Islet of Langerhans (tissue), 1 donor: Measurements from ENCODE around the gene C4orf17.

ENCODE experiments used
- FAIRE-seq: peaks from one replicate; lab custom pipeline; 2011; peaks lifted over from hg19 to GRCh38; lab: Jason Lieb, UNC

The C4orf17 gene

GRCh38 chr4:99537674-99538073 is 26.9 kb downstream of the C4orf17 start:
- FAIRE-seq = no peak

DNA sequence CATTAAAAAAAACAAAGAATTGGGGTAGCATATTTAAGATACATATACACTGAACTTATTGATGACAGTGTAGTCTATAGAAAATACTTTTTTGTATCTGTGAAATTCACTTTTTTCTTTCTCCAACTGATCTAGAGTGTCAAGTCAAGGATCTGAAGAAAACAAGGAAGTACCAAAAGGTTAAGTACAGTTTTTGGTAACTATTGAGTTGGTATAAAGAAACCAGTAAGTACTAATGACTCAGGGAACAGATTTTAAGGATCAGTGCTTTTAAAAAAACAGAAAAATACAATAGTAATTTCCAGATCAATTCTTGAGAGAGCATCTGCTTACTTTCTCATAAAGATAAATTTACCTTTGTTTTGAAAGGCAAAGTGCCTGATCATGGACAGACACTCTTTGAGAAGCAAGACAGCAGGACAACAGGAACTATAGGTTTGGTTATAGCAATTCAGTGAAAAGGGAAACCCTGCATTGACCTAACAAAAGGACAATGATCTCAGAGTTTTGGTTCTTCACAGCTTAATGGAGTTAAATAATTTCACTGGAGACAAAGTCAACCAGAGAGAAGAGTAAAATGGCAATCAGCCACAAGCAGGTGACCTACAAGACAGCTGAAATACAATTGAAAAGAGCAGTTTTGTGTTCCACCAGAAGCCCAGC is 29.6 kb downstream of the C4orf17 start:
- no peak for FAIRE-seq

GRCh38 chr4:99552872-99553271 is 42.1 kb downstream of the C4orf17 start:
- no peak for FAIRE-seq

GRCh38 chr4:99563310-99564186 is 52.7 kb downstream of the C4orf17 start, which contains the start of gene TRMT10A:
TRMT10A (minus strand) TSS chr4:99564039; CDS start chr4:99559338, 4,701 bp downstream.
- peak; percentile 85 for FAIRE-seq

DNA sequence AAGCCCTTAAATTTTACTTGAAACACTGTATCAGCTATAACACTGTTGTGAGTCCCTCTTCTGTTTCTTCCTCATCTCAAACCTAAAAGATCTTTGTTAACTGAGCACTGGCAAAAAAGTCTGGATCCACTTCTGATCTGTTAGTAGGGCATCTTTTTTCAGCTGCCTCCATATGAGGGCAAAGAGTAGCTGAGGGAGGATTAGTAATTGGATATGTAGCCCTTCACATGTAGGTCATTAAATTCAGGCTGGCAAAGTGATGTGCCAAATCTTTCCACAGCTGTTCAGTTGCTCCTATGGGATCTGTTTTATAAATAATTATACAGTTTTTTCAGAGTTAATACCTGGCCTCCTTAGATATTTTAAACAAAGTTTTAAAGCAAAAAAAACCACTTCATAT is 54.1 kb downstream of the C4orf17 start:
- FAIRE-seq = no peak

GRCh38 chr4:99571883-99572282 is 61.1 kb downstream of the C4orf17 start:
- no peak for FAIRE-seq

GRCh38 chr4:99572527-99573240 is 61.9 kb downstream of the C4orf17 start:
- no peak for FAIRE-seq

DNA sequence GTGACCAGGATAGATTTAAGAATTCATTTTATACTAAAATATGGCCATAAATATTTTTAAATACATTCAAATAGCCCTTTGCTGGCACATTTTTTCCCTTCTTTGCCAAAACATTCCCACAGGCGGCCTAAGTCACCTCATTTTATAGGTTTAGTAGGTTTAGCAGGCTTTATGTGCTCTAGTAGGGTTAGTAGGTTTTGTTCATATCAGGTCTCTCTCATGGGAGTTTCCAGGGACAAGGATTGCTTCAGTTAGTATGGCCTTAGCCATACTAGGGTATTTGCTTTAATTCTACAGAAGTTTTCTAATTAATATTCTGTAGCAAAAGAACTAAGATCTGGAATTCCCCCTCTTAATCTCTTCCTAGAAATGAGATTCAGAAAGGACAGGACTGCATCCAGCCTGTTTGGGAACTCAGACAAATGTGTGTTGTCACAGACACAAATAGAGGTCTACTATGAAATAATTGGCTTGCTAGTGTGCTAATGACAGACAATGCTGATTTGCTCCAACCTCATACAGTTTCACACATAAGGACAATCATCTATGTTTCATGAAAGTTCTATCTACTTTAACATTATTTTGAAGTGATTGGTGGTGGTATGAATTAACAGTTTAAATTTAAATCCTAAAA is 63.0 kb downstream of the C4orf17 start:
- no peak for FAIRE-seq

DNA sequence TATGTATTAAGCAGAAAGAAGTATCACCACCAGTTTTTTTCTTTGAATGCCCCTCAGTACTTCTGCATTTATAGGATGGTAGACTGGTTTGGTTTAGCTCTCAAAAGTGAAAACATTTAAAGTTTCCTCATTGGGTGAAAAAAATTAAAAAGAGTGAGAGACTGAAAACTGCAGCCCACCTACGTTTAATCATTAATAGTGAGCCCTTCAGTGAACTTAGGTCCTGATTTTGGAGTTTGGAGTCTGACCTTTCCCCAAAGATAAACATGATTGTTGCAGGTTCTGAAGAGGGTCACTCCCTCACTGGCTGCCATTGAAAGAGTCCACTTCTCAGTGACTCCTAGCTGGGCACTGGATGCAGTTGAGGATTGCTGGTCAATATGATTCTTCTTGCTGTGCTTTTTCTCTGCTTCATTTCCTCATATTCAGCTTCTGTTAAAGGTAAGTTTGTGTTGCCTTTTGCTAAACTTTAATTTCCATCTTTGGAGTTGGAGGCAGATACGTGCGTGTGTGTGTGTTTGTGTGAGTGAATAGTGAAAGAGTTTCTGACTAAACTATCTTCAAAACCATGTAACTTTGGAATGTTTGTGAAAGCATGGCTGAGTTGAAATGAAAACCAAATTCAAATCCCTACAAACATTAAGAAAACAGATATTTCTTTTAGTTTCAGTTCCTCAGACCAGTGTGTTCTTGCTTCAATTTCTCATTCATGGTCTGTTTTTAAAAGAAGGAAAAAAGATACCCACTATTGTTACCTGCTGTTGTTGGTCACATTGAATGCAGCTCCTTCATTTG is 63.9 kb downstream of the C4orf17 start, which contains the start of gene MTTP:
Gene MTTP (plus strand): TSS at position 295 of the 795 bp plus-strand sequence. CDS start 86 bp downstream, at position 381.
- no peak for FAIRE-seq

DNA sequence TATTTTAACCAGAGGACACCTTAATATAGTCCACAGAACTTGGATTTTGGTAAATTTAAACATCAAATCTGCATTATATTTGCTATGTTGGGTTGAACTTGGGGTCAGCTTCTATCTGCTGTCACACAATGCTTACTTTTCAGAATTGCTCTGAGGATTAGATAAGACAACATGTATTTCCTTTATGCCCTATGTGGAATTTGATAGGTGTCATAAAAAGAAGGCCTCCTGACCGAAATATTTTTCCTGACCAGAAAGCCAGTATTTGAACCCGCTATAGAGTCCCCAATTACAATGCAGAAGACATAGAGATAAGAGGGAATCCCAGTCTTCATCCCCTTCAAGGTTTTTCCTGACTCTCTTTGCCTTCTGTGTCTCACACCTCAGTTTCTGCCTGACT is 67.9 kb downstream of the C4orf17 start:
- no peak for FAIRE-seq

GRCh38 chr4:99585516-99585915 is 74.7 kb downstream of the C4orf17 start:
- no peak for FAIRE-seq

DNA sequence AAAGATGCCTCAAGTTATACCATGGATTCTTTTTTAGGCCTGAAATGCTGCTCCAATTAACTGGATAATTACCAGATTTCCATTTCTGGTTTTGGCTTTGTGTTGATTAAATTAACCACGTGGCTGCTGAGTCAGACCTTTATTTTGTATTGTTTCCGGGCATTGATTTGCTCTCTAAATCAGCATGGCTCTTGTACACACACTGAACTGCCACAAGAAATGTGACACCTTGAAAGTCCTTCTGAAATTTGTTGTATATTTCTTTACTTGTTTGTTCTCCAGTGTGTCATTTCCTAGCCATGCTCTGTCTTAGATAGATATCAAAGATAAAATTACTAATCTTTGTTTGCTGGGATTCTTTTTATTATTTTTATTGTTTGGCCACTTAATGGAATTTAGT is 75.5 kb downstream of the C4orf17 start:
- FAIRE-seq = no peak

DNA sequence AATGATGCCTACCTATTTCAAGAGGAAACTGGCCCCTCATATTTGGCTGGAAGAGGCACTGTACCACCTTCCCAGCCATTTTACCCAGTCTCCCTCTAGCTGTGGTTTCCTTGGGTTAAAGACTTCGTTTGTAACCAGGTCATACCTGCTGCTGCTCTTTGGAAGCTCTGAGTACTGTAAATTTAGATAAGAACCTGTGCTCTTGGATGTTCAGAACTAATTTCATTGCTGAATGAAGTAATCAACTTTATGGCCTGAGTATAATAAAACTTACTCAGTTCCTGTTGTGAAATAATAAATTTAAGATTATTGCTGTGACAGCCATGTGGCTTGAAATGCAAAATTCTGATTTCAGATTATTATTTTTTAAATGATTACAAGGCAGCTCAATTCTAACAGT is 76.0 kb downstream of the C4orf17 start:
- FAIRE-seq = no peak

- FAIRE-seq = no peak
Observed at GRCh38 chr4:99587309-99587708, 76.5 kb downstream of the C4orf17 start.

GRCh38 chr4:99587803-99588202 is 77.0 kb downstream of the C4orf17 start:
- FAIRE-seq = no peak

GRCh38 chr4:99591757-99592156 is 80.9 kb downstream of the C4orf17 start:
- no peak for FAIRE-seq
